ENCODE measurements around the gene FKBP6.
"Not testable (repeated sequence)": the region's sequence is repeated elsewhere in the genome, so short reads cannot be mapped to it uniquely, and the experiment has no call there.

Gene FKBP6

GRCh38 chr7:73382934-73383503 lies 55.1 kb downstream of the FKBP6 start:
- no peaks in the 10 kb centered on the region for H3K27me3 ChIP-seq (ENCODE audit: control insufficient read depth, insufficient read depth, low read length)
- peaks cover 7% of the 10 kb centered on the region for H3K9me3 ChIP-seq (ENCODE audit: control insufficient read depth, low read depth, low read length)
- H3K27ac ChIP-seq (ENCODE audit: low read length): no peak overlapping the region
- no peak overlapping the region for H3K4me3 ChIP-seq (ENCODE audit: low read length)
- H3K9ac ChIP-seq (ENCODE audit: low read length): no peak overlapping the region
- no peaks in the 10 kb centered on the region for H3K36me3 ChIP-seq (ENCODE audit: control insufficient read depth, low read depth, low read length)
- no peaks in the 10 kb centered on the region for H3K4me1 ChIP-seq (ENCODE audit: control insufficient read depth, low read depth, low read length)

DNA sequence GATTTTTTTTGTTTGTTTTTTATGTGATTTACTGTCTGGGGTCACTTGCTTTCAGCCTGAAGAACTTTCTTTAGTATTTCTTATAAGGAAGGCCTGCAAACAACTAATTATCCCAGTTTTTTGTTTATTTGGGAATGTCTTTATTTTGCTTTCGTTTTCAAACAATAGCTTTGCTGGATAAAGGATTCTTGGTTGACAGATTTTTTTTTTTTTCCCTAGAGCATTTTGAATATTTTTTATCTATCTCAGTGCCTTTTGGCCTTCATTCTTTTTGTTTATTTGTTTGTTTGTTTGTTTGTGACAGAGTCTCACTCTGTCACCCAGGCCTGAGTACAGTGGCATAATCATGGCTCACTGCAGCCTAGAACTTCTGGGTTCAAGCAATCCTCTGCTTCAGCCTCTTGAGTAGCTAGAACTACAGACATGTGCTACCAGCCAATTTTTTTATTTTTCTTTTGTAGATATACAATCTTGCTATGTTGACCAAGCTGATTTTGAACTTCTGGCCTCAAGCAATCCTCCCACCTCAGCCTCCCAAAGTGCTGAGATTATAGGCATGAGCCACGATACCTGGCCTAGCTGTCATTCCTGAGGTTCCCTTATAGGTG lies 59.4 kb downstream of the FKBP6 start:
- Histone ChIP-seq H3K4me1 (ENCODE audit: control insufficient read depth, low read depth, low read length) (peaks cover 5% of the 10 kb centered on the region), H3K9me3 (ENCODE audit: control insufficient read depth, low read depth, low read length) (peaks cover 7% of the 10 kb centered on the region), H3K27me3 (ENCODE audit: control insufficient read depth, insufficient read depth, low read length) (peaks cover 4% of the 10 kb centered on the region), H3K27ac (ENCODE audit: low read length) (no peak overlapping the region), H3K36me3 (ENCODE audit: control insufficient read depth, low read depth, low read length) (no peaks in the 10 kb centered on the region), H3K4me3 (ENCODE audit: low read length) (no peak overlapping the region), H3K9ac (ENCODE audit: low read length) (no peak overlapping the region)

DNA sequence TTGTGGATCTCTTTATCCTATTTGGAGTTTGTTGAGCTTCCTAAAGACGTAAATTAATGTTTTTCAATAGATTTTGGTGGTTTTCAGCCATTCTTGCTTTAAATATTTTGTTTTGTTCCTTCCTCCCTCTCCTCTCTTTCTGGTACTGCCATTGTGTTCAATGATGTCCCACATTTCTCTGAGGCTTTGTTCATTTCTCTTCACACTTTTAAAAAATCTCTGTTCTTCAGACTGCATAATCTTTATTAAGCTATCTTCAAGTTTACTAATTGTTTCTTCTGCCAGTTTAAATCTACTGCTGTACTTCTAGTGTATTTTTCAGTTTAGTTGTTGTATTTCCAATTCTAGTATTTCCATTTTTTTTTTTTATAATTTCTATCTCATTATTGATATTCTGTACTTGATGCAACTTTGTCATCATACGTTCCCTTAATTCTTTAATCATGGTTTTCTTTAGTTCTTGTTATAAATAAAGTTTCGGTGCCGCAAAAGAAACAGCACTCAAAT lies 60.0 kb downstream of the FKBP6 start:
- peaks cover 7% of the 10 kb centered on the region for H3K9me3 ChIP-seq (ENCODE audit: control insufficient read depth, low read depth, low read length)
- peaks cover 5% of the 10 kb centered on the region for H3K4me1 ChIP-seq (ENCODE audit: control insufficient read depth, low read depth, low read length)
- no peak overlapping the region for H3K4me3 ChIP-seq (ENCODE audit: low read length)
- no peak overlapping the region for H3K27ac ChIP-seq (ENCODE audit: low read length)
- no peak overlapping the region for H3K9ac ChIP-seq (ENCODE audit: low read length)
- peaks cover 4% of the 10 kb centered on the region for H3K27me3 ChIP-seq (ENCODE audit: control insufficient read depth, insufficient read depth, low read length)
- H3K36me3 ChIP-seq (ENCODE audit: control insufficient read depth, low read depth, low read length): no peaks in the 10 kb centered on the region

DNA sequence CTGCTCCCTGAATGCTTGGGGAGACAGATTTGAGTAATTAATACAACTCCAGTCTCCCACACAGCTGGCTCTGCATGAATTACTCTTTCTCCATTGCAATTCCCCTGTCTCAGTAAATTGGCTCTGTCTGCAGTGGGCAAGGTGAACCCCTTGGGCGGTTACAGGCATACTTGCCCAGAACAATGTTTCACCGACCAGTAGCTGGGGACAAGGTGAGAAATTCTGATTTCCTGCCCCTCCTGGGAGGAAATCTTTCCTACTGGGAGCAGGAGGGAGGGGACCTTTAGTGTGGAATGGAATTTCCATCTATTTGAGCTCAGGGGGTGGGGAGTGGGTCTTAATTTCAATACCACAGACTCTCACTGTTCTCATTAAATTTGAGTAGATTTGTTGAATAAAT lies 63.4 kb downstream of the FKBP6 start:
- Histone ChIP-seq H3K27ac (ENCODE audit: low read length) (no peak overlapping the region), H3K9ac (ENCODE audit: low read length) (no peak overlapping the region), H3K36me3 (ENCODE audit: control insufficient read depth, low read depth, low read length) (no peaks in the 10 kb centered on the region), H3K27me3 (ENCODE audit: control insufficient read depth, insufficient read depth, low read length) (peaks cover 4% of the 10 kb centered on the region), H3K4me1 (ENCODE audit: control insufficient read depth, low read depth, low read length) (peaks cover 5% of the 10 kb centered on the region), H3K4me3 (ENCODE audit: low read length) (no peak overlapping the region), H3K9me3 (ENCODE audit: control insufficient read depth, low read depth, low read length) (peaks cover 7% of the 10 kb centered on the region)

- Histone ChIP-seq H3K9ac (ENCODE audit: low read length) (no peak overlapping the region), H3K4me3 (ENCODE audit: low read length) (no peak overlapping the region), H3K9me3 (ENCODE audit: control insufficient read depth, low read depth, low read length) (no peaks in the 10 kb centered on the region), H3K27ac (ENCODE audit: low read length) (no peak overlapping the region), H3K27me3 (ENCODE audit: control insufficient read depth, insufficient read depth, low read length) (peaks cover 4% of the 10 kb centered on the region), H3K4me1 (ENCODE audit: control insufficient read depth, low read depth, low read length) (peaks cover 5% of the 10 kb centered on the region), H3K36me3 (ENCODE audit: control insufficient read depth, low read depth, low read length) (no peaks in the 10 kb centered on the region)
Observed at GRCh38 chr7:73394422-73394821, 66.5 kb downstream of the FKBP6 start.

- H3K4me1 ChIP-seq (ENCODE audit: control insufficient read depth, low read depth, low read length): peaks cover 5% of the 10 kb centered on the region
- H3K9me3 ChIP-seq (ENCODE audit: control insufficient read depth, low read depth, low read length): no peaks in the 10 kb centered on the region
- H3K27me3 ChIP-seq (ENCODE audit: control insufficient read depth, insufficient read depth, low read length): no peaks in the 10 kb centered on the region
- H3K27ac ChIP-seq (ENCODE audit: low read length): no peak overlapping the region
- no peak overlapping the region for H3K4me3 ChIP-seq (ENCODE audit: low read length)
- H3K36me3 ChIP-seq (ENCODE audit: control insufficient read depth, low read depth, low read length): no peaks in the 10 kb centered on the region
- no peak overlapping the region for H3K9ac ChIP-seq (ENCODE audit: low read length)
Observed at GRCh38 chr7:73395538-73396503, 67.9 kb downstream of the FKBP6 start.

DNA sequence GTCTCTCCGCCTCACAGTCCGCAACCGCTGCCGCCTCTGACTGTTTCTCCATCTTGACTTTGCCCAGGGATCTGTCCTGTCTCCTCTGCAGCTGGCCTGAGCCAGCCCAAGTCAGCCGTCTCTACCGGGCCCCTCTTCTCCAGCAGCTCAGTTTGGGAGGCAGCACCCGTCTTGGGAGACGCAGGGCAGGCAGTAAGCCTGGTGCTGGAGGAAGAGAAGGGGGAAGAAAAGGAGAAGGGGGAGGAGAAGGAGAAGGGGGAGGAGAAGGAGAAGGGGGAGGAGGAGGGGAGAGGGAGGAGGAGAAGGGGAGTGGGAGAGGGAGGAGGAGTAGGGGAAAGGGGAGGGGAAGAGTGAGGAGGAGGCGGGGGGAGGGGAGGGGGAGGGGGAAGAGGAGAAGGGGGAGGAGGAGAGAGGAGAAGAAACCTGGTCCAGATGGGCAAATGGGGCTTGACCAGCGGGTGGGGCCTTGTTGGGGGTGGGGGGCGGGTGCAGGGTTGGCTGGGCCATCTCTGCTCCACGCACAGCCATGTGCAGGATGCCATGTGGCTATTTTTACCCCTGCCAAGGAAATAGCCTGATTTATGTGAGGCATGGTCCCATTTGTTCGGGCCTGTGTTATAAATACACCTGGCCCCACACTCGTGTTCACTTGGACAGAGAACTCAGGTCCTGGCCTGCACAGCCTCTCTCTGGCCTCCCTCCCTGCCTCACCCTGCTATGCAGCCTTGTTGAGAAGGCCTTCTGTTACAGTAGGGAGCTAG lies 69.7 kb downstream of the FKBP6 start:
- no peaks in the 10 kb centered on the region for H3K36me3 ChIP-seq (ENCODE audit: control insufficient read depth, low read depth, low read length)
- peak overlapping the region; percentile 69 for H3K4me3 ChIP-seq (ENCODE audit: low read length)
- no peaks in the 10 kb centered on the region for H3K27me3 ChIP-seq (ENCODE audit: control insufficient read depth, insufficient read depth, low read length)
- H3K9me3 ChIP-seq (ENCODE audit: control insufficient read depth, low read depth, low read length): no peaks in the 10 kb centered on the region
- no peak overlapping the region for H3K27ac ChIP-seq (ENCODE audit: low read length)
- H3K4me1 ChIP-seq (ENCODE audit: control insufficient read depth, low read depth, low read length): no peaks in the 10 kb centered on the region
- peak overlapping the region; percentile 45 for H3K9ac ChIP-seq (ENCODE audit: low read length)

- H3K36me3 ChIP-seq (ENCODE audit: control insufficient read depth, low read depth, low read length); H3K4me3 ChIP-seq (ENCODE audit: low read length); H3K9ac ChIP-seq (ENCODE audit: low read length); H3K4me1 ChIP-seq (ENCODE audit: control insufficient read depth, low read depth, low read length); H3K9me3 ChIP-seq (ENCODE audit: control insufficient read depth, low read depth, low read length); H3K27me3 ChIP-seq (ENCODE audit: control insufficient read depth, insufficient read depth, low read length); H3K27ac ChIP-seq (ENCODE audit: low read length): not testable (repeated sequence)
Observed at GRCh38 chr7:73399185-73400050, 71.5 kb downstream of the FKBP6 start.

- H3K27ac ChIP-seq (ENCODE audit: low read length); H3K4me1 ChIP-seq (ENCODE audit: control insufficient read depth, low read depth, low read length); H3K36me3 ChIP-seq (ENCODE audit: control insufficient read depth, low read depth, low read length); H3K9me3 ChIP-seq (ENCODE audit: control insufficient read depth, low read depth, low read length); H3K4me3 ChIP-seq (ENCODE audit: low read length); H3K27me3 ChIP-seq (ENCODE audit: control insufficient read depth, insufficient read depth, low read length); H3K9ac ChIP-seq (ENCODE audit: low read length): not testable (repeated sequence)
Observed at GRCh38 chr7:73404860-73405259, 76.9 kb downstream of the FKBP6 start.
